OCI-LY7 (cell line): Measurements from ENCODE around the gene TACR2. TPM values are rescaled to one million over a fixed set of nuclear protein-coding genes. Genes with fewer than 3 reads are reported as not detected.

Experiments
- BruUV-seq: library from RNA; stranded (reverse); fragments of 400-500 nt; replicated peaks from 2 replicates; lab custom pipeline; 2021; lab: Mats Ljungman, UMichigan
- CTCF ChIA-PET: fragments of 300-600 bp; sonication (Branson Sonifier 250); formaldehyde crosslinking; loops from one replicate; lab custom pipeline; 2022; ENCODE audit warnings: antibody characterized with exemption; ENCODE audit not compliant: unreplicated experiment; lab: Charles Lee
- POLR2A ChIA-PET: fragments of 300-600 bp; sonication (Branson Sonifier 250); formaldehyde crosslinking; loops from one replicate; lab custom pipeline; 2022; ENCODE audit warnings: antibody characterized with exemption; lab: Charles Lee
- DNase-seq: peaks from one replicate; pipeline ENCODE4 v3.0.0-alpha.2; 2015; ENCODE audit warnings: low spot score
- H2AFZ ChIP-seq: fragments of 200-600 bp; sonication (generic), shearing (Covaris generic); 2 replicates; pipeline ENCODE4 v1.6.1; 2014; ENCODE audit warnings: mild to moderate bottlenecking, antibody characterized with exemption, low read length, moderate library complexity
- H3K27ac ChIP-seq: fragments of 200-600 bp; sonication (generic); 2 replicates; pipeline ENCODE4 v1.5.1; 2014; ENCODE audit warnings: mixed run types, low read depth, mild to moderate bottlenecking, moderate library complexity, low read length, inconsistent platforms; ENCODE audit not compliant: poor library complexity, severe bottlenecking
- H3K36me3 ChIP-seq: fragments of 200-600 bp; sonication (generic); 2 replicates; pipeline ENCODE4 v1.6.1; 2014; ENCODE audit warnings: mild to moderate bottlenecking, antibody characterized with exemption, low read length, moderate library complexity, mixed read lengths; ENCODE audit not compliant: insufficient read depth
- H3K4me1 ChIP-seq: fragments of 200-600 bp; sonication (generic); 2 replicates; pipeline ENCODE4 v1.5.1; 2014; ENCODE audit warnings: mild to moderate bottlenecking, low read length; ENCODE audit not compliant: insufficient read depth, poor library complexity, severe bottlenecking
- H3K4me2 ChIP-seq: fragments of 200-600 bp; sonication (generic); 2 replicates; pipeline ENCODE4 v1.6.1; 2014; ENCODE audit warnings: mild to moderate bottlenecking, low read length
- H3K4me3 ChIP-seq: fragments of 200-600 bp; sonication (generic); 2 replicates; pipeline ENCODE4 v1.5.1; 2014; ENCODE audit warnings: mild to moderate bottlenecking, low read depth, low read length; ENCODE audit not compliant: poor library complexity, severe bottlenecking
- H3K79me2 ChIP-seq: fragments of 200-600 bp; sonication (generic); 2 replicates; pipeline ENCODE4 v1.6.1; 2016; ENCODE audit warnings: low read depth, mild to moderate bottlenecking, low read length, moderate library complexity, mixed read lengths; ENCODE audit not compliant: insufficient read depth
- H3K9me2 ChIP-seq: fragments of 200-600 bp; sonication (generic); 2 replicates; pipeline ENCODE4 v1.6.1; 2016; ENCODE audit warnings: mild to moderate bottlenecking, low read length, mixed read lengths; ENCODE audit not compliant: insufficient read depth
- H3K9me3 ChIP-seq: fragments of 200-600 bp; sonication (generic); 2 replicates; pipeline ENCODE4 v1.6.1; 2014; ENCODE audit warnings: mild to moderate bottlenecking, mixed run types, low read length, mixed read lengths
- H4K20me1 ChIP-seq: fragments of 200-600 bp; sonication (generic); 2 replicates; pipeline ENCODE4 v1.6.1; 2014; ENCODE audit warnings: mild to moderate bottlenecking, antibody characterized with exemption, low read length, moderate library complexity, mixed read lengths; ENCODE audit not compliant: insufficient read depth
- CTCF ChIP-seq: fragments of 200-600 bp; sonication (generic); conservative IDR thresholded peaks from 2 replicates; pipeline ENCODE4 v1.5.1; 2014; ENCODE audit warnings: mild to moderate bottlenecking, antibody characterized with exemption, low read length, moderate library complexity, mixed read lengths
- EZH2phosphoT487 ChIP-seq: fragments of 200-600 bp; sonication (generic); IDR thresholded peaks from 2 replicates; pipeline ENCODE4 v1.6.1; 2018; ENCODE audit warnings: low read depth, borderline replicate concordance, mild to moderate bottlenecking, mixed run types, antibody characterized with exemption, low read length, moderate library complexity, mixed read lengths
- intact Hi-C: fragments of 100-400 bp; cut with micrococcal nuclease; formaldehyde crosslinking; loops from one replicate; pipeline ENCODE4 v1.10.0; 2022; ENCODE audit not compliant: unreplicated experiment
- total RNA-seq, 2 experiments: library from RNA; depleted of rRNA in 1 of 2; stranded (reverse); fragments of >200 nt in 1 of 2; shearing (Covaris generic) in 1 of 2; gene quantifications; 2 replicates each; pipeline ENCODE4 v1.2.3, GENCODE V29; 2014 to 2022

TACR2 gene
- total RNA-seq, 2 experiments from 2014 or later = not detected

- DNase-seq = no peak
- ChIA-PET CTCF (no interaction called here), POLR2A (no interaction called here)
- Histone ChIP-seq H3K79me2 (no peaks in the 10 kb centered on the region), H3K9me3 (no peaks in the 10 kb centered on the region), H4K20me1 (no peaks in the 10 kb centered on the region), H3K4me1 (peaks cover 3% of the 10 kb centered on the region), H2AFZ (no peak overlapping the region), H3K27ac (no peak overlapping the region), H3K9me2 (no peaks in the 10 kb centered on the region), H3K36me3 (no peaks in the 10 kb centered on the region), H3K4me2 (no peak overlapping the region), H3K4me3 (no peak overlapping the region)
- BruUV-seq = no TSS peak
- no peak for TF ChIP-seq CTCF
- no peak for TF ChIP-seq EZH2phosphoT487
- intact Hi-C loops = no loop called here
These were observed 40.4 kb upstream of the TACR2 start for GRCh38 chr10:69456880-69457693.

- CTCF ChIA-PET = no interaction called here
- H3K4me2 ChIP-seq = no peak overlapping the region
- TF ChIP-seq CTCF (no peak), EZH2phosphoT487 (no peak)
- H4K20me1 ChIP-seq = no peaks in the 10 kb centered on the region
- no peak overlapping the region for H2AFZ ChIP-seq
- H3K36me3 ChIP-seq = no peaks in the 10 kb centered on the region
- no peak for DNase-seq
- peaks cover 10% of the 10 kb centered on the region for H3K4me1 ChIP-seq
- no peaks in the 10 kb centered on the region for H3K79me2 ChIP-seq
- H3K9me3 ChIP-seq = no peaks in the 10 kb centered on the region
- H3K9me2 ChIP-seq = no peaks in the 10 kb centered on the region
- POLR2A ChIA-PET = interaction anchor here (0.6 kb wide), 1 partner anchor 30 kb away, joined by 3 read pairs; no protein-coding TSS in a partner anchor
- no peak overlapping the region for H3K27ac ChIP-seq
- intact Hi-C loops = no loop called here
- no TSS peak for BruUV-seq
- no peak overlapping the region for H3K4me3 ChIP-seq
These were observed 38.5 kb upstream of the TACR2 start for GRCh38 chr10:69455006-69455763.
